GM21390 (cell line): ENCODE data around the gene SERPINE1.
"Not testable (repeated sequence)": the region's sequence is repeated elsewhere in the genome, so short reads cannot be mapped to it uniquely, and the experiment has no call there.

Experiments
- ATAC-seq: cut with Tn5 transposase; IDR thresholded peaks from one replicate; pipeline ENCODE4 v1.9.1; 2021; ENCODE audit not compliant: unreplicated experiment

The SERPINE1 gene

DNA sequence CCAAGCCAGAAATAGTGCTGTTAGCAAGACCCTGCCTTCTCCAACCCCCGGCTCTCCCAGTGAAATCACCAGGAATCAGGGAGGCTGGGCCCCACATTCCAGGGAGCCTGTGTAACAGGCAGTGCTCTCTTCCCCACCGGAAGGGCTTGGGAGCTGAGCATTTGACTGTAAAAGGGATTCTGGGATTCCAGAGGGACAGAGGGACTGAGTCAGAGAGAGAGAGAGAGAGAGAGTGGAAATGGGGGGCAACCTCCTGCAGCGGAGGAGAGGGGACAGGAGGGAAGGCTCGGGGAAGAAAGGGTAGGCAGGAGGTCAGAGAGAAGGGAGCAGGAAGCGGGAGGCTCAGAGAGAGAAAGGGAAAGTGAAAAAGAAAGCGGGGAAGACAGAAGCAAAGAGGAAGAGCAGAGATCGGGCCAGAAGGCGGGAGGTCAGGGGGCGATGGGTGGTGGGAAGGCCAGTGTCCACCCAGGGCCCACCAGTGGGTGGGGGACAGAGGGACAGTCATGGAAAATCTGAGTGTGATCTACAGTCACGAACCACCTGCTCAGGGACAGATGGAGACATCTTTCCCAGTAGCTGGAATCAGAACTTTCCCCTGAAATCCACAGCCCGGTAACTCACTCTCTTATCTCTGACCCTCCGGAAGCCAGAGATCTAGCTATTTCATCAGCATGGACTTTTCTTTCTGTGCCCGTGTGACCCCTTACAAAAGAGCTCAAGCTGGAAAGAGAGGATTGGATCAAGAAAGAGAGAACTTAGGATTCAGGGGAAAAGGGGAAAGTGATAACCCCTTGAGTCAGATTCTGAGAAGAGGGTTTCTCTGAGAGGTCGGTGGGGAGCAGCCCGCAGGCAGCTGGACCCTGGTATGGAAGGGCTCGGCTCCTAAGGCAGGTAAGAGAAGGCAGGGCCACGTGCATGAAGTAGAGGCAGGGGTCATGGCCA, 4.6 kb upstream of the SERPINE1 start:
- no peak for ATAC-seq

DNA sequence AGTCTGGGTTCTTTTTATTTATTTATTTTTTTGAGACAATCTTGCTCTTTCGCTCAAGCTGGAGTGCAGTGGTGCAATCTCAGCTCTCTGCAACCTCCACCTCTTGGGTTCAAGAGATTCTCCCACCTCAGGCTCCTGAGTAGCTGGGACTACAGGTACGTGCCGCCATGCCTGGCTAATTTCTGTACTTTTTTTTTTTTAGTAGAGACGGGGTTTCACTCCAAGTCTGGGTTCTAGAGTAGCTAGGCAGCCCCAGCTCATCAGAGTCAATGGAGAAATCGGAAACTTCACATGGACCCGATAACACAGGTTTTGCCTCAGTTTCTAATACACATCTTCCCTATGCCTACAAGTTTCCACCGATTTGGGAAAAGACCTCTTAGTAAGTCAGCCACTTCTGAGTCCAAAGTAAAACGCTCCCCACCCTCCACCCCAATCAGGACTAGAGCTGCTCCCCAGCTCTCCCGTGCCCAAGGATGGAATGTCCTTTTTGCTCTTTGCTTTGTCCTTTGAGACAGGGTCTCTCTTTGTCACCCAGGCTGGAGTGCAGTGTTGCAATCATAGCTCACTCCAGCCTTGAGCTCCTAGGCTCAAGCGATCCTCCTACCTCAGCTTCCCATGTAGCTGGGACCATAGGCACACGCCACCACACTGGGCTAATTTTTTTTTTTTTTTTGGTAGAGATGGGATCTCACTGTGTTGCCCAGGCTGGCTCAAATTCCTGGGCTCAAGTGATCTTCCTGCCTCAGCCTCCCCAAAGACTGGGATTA, 3.8 kb upstream of the SERPINE1 start:
- ATAC-seq: no peak

DNA sequence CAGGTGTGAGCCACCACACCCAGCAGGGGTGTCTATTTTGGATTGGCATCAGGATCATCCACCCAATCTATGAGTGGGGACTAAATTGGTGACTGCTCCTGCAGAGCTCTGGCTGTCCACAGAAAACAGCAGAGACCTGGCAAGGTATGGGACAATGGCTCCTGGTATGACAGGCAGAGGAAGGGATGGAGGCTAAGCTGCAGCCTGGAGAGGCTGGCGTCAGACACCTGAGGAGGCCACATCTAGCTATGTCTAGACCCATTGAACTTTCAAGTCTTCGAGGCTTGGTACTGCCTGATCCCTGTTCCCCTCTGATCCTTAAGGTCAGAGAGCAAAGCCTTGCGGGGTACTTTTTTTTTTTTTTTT, 3.2 kb upstream of the SERPINE1 start:
- ATAC-seq: no peak

DNA sequence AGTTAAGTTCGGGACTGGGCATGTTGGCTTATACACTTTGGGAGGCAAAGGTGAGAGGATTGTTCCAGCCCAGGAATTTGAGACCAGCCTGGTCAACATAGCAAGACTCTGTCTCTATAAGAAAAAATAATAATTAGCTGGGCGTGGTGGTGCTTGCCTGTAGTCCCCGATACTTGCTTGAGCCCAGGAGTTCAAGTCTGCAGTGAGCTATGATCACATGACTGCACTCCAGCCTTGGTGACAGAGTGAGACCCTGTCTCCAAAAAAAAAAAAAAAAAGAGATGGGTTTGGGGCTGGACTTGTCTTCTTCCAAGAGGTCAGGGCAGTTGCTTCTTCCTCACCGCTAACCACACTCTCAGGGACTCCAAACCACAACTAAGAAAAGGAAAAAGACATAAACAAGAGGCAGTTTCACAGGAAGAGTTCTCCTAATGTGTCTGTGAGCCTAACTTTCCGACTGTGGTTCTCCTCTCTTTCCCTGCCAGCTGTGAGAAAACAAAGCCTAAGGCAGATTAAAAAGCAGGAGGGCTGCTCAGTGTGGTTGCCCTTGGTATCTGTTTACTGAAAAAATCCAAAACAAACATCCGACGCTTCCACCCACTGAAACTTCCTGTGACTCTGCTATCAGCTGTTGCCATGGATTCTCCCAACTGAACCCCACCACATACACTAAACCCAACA, 2.4 kb upstream of the SERPINE1 start:
- no peak for ATAC-seq

- peak; percentile 55 for ATAC-seq
Measured at GRCh38 chr7:101125989-101126650, 784 bp upstream of the SERPINE1 start.

GRCh38 chr7:101127460-101128039, 646 bp downstream of the SERPINE1 start:
- ATAC-seq: no peak

GRCh38 chr7:101128040-101128834, 1.3 kb downstream of the SERPINE1 start:
- no peak for ATAC-seq

DNA sequence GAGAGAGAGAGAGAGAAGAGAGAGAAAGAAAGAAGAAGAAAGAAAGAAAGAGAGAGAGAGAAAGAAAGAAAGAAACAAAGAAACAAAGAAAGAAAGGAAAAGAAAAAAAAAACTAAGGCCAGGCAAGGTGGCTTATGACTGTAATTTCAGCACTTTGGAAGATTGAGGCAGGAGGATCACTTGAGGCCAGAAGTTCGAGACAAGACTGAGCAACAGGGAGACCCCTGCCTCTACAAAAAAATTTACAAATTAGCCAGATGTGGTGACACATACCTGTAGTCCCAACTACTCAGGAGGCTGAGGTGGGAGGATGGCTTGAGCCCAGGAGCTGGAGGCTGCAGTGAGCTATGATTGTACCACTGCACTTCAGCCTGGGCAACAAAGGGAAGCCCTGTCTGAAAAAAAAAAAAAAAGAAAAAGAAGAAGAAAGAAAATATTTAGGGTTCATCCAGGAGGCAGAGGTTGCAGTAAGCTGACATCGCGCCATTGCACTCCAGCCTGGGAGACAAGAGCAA, 2.8 kb downstream of the SERPINE1 start:
- ATAC-seq: no peak

- not testable (repeated sequence) for ATAC-seq
Measured at GRCh38 chr7:101132626-101133600, 6.0 kb downstream of the SERPINE1 start.

DNA sequence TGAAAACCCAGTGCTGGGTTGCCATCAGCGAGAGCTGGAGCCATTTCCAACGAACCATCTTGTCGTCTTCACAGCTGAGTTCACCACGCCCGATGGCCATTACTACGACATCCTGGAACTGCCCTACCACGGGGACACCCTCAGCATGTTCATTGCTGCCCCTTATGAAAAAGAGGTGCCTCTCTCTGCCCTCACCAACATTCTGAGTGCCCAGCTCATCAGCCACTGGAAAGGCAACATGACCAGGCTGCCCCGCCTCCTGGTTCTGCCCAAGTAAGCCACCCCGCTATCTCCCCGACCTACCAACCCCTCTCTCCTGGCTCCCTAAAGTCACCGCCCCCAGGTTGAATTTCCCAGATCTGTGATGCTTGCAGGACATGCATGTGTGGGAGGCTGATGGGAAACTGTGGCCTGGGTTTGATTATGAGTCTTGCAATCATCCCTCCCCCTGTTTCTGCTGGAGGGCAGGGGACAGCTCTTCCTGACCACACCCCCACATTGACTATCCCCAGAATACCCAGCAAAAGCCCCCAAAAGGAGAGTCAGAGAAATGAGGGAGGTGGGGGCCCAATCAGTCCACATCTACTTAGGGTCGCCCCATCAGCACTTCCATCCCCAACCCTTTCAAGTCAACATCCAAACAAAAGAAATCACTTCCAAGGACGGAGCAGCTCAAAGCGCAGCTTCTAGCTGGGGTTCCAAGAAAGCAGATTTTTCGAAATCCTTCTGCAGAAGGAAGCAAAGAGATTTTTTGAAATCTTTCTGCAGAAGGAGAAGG, 6.9 kb downstream of the SERPINE1 start:
- no peak for ATAC-seq

DNA sequence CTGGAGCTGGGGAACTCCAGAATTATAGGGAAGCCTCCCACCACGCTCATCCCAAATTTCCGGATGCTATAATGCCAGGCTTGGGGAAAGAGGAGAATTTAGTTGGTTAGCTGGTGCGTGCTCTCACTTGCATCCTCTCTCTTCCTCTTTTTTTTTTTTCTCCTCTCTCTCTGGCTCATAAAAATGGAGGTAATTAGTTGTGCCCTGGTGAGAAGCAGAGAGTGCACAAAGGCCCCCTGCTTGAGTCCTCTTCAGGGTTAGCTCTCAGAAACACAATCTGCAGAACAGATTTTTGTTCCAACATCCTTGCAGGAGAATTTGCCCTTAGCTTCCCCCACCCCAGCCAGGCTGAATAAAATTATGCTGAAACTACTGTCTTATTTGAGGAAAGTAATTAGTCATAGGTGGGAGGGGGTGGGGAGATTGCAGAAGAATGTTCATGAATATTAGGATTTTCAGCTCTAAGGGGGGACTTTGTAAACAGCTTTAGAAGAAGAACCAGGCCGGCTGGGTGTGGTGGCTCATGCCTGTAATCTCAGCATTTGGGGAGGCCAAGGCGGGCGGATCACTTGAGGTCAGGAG, 7.6 kb downstream of the SERPINE1 start:
- no peak for ATAC-seq

DNA sequence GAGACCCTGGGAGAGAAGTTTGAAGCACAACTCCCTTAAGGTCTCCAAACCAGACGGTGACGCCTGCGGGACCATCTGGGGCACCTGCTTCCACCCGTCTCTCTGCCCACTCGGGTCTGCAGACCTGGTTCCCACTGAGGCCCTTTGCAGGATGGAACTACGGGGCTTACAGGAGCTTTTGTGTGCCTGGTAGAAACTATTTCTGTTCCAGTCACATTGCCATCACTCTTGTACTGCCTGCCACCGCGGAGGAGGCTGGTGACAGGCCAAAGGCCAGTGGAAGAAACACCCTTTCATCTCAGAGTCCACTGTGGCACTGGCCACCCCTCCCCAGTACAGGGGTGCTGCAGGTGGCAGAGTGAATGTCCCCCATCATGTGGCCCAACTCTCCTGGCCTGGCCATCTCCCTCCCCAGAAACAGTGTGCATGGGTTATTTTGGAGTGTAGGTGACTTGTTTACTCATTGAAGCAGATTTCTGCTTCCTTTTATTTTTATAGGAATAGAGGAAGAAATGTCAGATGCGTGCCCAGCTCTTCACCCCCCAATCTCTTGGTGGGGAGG, 10.8 kb downstream of the SERPINE1 start:
- ATAC-seq: no peak

GRCh38 chr7:101138213-101138870, 11.4 kb downstream of the SERPINE1 start:
- ATAC-seq: peak; percentile 78

DNA sequence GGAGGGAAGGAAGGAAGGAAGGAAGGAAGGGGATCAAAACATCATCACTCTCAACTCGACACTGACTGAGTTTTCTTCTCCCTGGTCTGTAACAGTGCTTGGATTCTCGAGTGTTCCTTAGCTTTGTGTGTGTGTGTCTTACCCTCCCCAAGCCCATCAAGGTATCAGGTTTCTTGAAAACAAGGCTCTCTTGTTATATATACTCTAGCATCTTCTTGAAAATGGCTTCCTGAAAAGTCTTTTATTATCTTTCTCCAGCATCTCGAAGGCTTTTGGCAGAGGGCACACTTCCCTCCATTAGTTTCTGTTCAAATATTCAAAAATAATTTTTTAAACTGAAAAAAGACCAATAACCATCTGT, 13.4 kb downstream of the SERPINE1 start:
- ATAC-seq: no peak

- ATAC-seq: no peak
Measured at GRCh38 chr7:101140746-101141382, 14.0 kb downstream of the SERPINE1 start.
